ENCODE data around the gene KCNAB3. TPM values are rescaled to one million over a fixed set of nuclear protein-coding genes. Genes with fewer than 3 reads are reported as not detected.

KCNAB3 gene
- polyA plus RNA-seq, 1 donor (not counting 4 experiments of a cell fraction or from before 2014, with no cell fraction given) = 2.0 TPM

- Histone ChIP-seq H3K4me2 (ENCODE audit: control insufficient read depth, extremely low read depth, insufficient read depth, low read depth, low read length) (peak overlapping the region; percentile 88), H3K27ac (ENCODE audit: control insufficient read depth, insufficient read depth, low read length) (peak overlapping the region; percentile 89), H3K9me3 (ENCODE audit: control insufficient read depth, low read depth, low read length) (no peaks in the 10 kb centered on the region), H3K9me1 (ENCODE audit: control insufficient read depth, extremely low read depth, insufficient read depth, low read length) (no peaks in the 10 kb centered on the region), H3K9ac (ENCODE audit: control insufficient read depth, extremely low read depth, insufficient read depth, low read length) (peak overlapping the region; percentile 87), H3K4me3 (ENCODE audit: control insufficient read depth in 2 of 3, extremely low read depth in 1 of 3, insufficient read depth in 2 of 3, low read depth in 1 of 3, low read length in 3 of 3) (peak overlapping the region in 2 of 3 experiments; percentile 61 to 76), H3K4me1 (ENCODE audit: control insufficient read depth, extremely low read depth, insufficient read depth, low read length) (peaks cover 31% of the 10 kb centered on the region), H3K27me3 (ENCODE audit: control insufficient read depth, extremely low read depth, insufficient read depth, low read length) (no peaks in the 10 kb centered on the region), H3K79me2 (ENCODE audit: control insufficient read depth, insufficient read depth, low read length) (peaks cover 18% of the 10 kb centered on the region), H3K36me3 (ENCODE audit: control insufficient read depth in 2 of 2, extremely low read depth in 1 of 2, insufficient read depth in 2 of 2, low read length in 2 of 2) (peaks cover 20 to 36% of the 10 kb centered on the region in 2 experiments), H2AFZ (ENCODE audit: control insufficient read depth, low read length) (no peak overlapping the region), H4K20me1 (ENCODE audit: control insufficient read depth, extremely low read depth, insufficient read depth, low read length) (no peaks in the 10 kb centered on the region)
- TF ChIP-seq EZH2 (IDR thresholded peaks at IDR 0.05; ENCODE audit: low read length) = no peak
- TF ChIP-seq, protein P1, sequence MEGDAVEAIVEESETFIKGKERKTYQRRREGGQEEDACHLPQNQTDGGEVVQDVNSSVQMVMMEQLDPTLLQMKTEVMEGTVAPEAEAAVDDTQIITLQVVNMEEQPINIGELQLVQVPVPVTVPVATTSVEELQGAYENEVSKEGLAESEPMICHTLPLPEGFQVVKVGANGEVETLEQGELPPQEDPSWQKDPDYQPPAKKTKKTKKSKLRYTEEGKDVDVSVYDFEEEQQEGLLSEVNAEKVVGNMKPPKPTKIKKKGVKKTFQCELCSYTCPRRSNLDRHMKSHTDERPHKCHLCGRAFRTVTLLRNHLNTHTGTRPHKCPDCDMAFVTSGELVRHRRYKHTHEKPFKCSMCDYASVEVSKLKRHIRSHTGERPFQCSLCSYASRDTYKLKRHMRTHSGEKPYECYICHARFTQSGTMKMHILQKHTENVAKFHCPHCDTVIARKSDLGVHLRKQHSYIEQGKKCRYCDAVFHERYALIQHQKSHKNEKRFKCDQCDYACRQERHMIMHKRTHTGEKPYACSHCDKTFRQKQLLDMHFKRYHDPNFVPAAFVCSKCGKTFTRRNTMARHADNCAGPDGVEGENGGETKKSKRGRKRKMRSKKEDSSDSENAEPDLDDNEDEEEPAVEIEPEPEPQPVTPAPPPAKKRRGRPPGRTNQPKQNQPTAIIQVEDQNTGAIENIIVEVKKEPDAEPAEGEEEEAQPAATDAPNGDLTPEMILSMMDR (optimal IDR thresholded peaks at IDR 0.05 in 1 of 3, IDR thresholded peaks at IDR 0.05 in 1 of 3, conservative IDR thresholded peaks at IDR 0.05 in 1 of 3; ENCODE audit: extremely low read depth in 1 of 3, insufficient read depth in 2 of 3, low read length in 3 of 3) = peak; percentile 39 to 53 (median 46)
- FAIRE-seq (peak; percentile 70), DNase-seq (ENCODE audit: low read depth, low spot score) (peak; percentile 75)
- dilution Hi-C loops (cut with MboI; ENCODE audit: extremely low pct_ligation_motif_present, low sequenced_read_pairs) = no loop called here
Observed at GRCh38 chr17:7889166-7889955, 40.3 kb downstream of the KCNAB3 start.

DNA sequence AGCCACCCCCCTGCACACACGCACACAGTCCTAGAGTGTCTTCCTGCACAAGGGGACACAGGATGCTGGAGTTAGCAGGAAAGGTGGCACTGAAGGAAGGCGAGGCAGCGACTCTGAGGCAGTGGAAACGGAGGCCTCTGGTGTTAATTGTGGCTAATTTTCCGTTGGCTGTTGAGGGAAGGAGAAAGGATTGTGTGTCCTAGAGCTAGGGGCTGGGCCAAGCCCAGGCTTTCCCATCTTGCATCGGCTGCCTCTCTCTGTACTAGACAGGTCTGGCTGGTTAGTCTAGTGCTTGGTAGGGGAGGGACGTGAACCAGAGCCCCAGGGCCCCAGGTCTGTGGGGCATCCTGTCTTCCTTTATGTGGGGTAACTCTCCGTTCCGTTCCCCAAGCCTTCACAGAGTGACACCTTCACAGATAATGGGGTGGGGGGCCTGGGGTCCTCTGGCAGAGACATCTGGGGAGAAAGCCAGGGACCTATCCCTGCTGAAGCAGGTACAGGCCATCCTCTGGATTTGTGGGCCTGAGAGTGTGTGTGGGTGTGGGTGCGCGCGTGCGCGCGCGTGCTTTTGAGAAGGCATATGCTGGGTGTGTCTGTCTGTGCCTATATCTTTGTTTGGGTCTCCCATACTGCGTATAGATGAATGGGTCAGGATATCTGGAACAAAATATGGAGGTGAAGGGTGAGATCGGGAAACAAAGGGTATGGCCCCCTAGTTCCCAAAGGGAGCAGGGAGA, 41.3 kb downstream of the KCNAB3 start, which contains the start of gene CHD3:
Gene CHD3 (plus strand): TSS at position 606 of the 737 bp plus-strand sequence. CDS start 212 bp downstream, outside the sequence.
- Histone ChIP-seq H3K79me2 (ENCODE audit: control insufficient read depth, insufficient read depth, low read length) (peaks cover 18% of the 10 kb centered on the region), H3K4me2 (ENCODE audit: control insufficient read depth, extremely low read depth, insufficient read depth, low read depth, low read length) (peak within 1 kb of the TSS; percentile 88), H4K20me1 (ENCODE audit: control insufficient read depth, extremely low read depth, insufficient read depth, low read length) (no peaks in the 10 kb centered on the region), H3K9me3 (ENCODE audit: control insufficient read depth, low read depth, low read length) (no peaks in the 10 kb centered on the region), H3K36me3 (ENCODE audit: control insufficient read depth in 2 of 2, extremely low read depth in 1 of 2, insufficient read depth in 2 of 2, low read length in 2 of 2) (peaks cover 11 to 26% of the 10 kb centered on the region in 2 experiments), H3K9me1 (ENCODE audit: control insufficient read depth, extremely low read depth, insufficient read depth, low read length) (no peaks in the 10 kb centered on the region), H3K9ac (ENCODE audit: control insufficient read depth, extremely low read depth, insufficient read depth, low read length) (peak within 1 kb of the TSS; percentile 87), H3K4me1 (ENCODE audit: control insufficient read depth, extremely low read depth, insufficient read depth, low read length) (peaks cover 35% of the 10 kb centered on the region), H3K27ac (ENCODE audit: control insufficient read depth, insufficient read depth, low read length) (peak within 1 kb of the TSS; percentile 89), H3K4me3 (ENCODE audit: control insufficient read depth in 2 of 3, extremely low read depth in 1 of 3, insufficient read depth in 2 of 3, low read depth in 1 of 3, low read length in 3 of 3) (peak within 1 kb of the TSS; percentile 57 to 76 (median 61)), H2AFZ (ENCODE audit: control insufficient read depth, low read length) (peak within 1 kb of the TSS; percentile 79), H3K27me3 (ENCODE audit: control insufficient read depth, extremely low read depth, insufficient read depth, low read length) (no peaks in the 10 kb centered on the region)
- no peak for DNase-seq (ENCODE audit: low read depth, low spot score)
- TF ChIP-seq EZH2 (IDR thresholded peaks at IDR 0.05; ENCODE audit: low read length) = no peak
- TF ChIP-seq, protein P1 (optimal IDR thresholded peaks at IDR 0.05 in 1 of 3, IDR thresholded peaks at IDR 0.05 in 1 of 3, conservative IDR thresholded peaks at IDR 0.05 in 1 of 3; ENCODE audit: extremely low read depth in 1 of 3, insufficient read depth in 2 of 3, low read length in 3 of 3) = no peak
- dilution Hi-C loops (cut with MboI; ENCODE audit: extremely low pct_ligation_motif_present, low sequenced_read_pairs) = no loop called here
- peak; percentile 89 for FAIRE-seq
